K562 (cell line): Measurements from ENCODE around the gene DUSP9. TPM values are rescaled to one million over a fixed set of nuclear protein-coding genes. Genes with fewer than 3 reads are reported as not detected.

ENCODE experiments used
- ATAC-seq: fragments of 200-7000 bp; cut with Tn5 transposase; 3 replicates; pipeline ENCODE4 v1.9.1; 2020; ENCODE audit warnings: moderate library complexity
- BruUV-seq: library from RNA; stranded (reverse); fragments of 400-500 nt; replicated peaks from 2 replicates; lab custom pipeline; 2021; lab: Mats Ljungman, UMichigan
- CTCF ChIA-PET: fragments of 300-600 bp; formaldehyde crosslinking; extraction: SDS; loops from one replicate; lab custom pipeline; 2021; ENCODE audit warnings: low intra/inter-chr PET ratio; lab: Yijun Ruan, JAX
- POLR2A ChIA-PET: fragments of 300-600, 350-650 bp; sonication (Branson Sonifier 250); formaldehyde crosslinking; extraction: SDS; loops from one replicate; lab custom pipeline; 2021; ENCODE audit warnings: antibody characterized with exemption, inconsistent platforms; lab: Yijun Ruan, JAX
- DNase-seq, 4 experiments: peaks; one replicate each; pipeline versions ENCODE4 v3.0.0 to v3.0.0-alpha.2; 2011 to 2018; ENCODE audit warnings: low spot score in 3 of 4, mixed read lengths in 3 of 4; ENCODE audit errors: extremely low read depth in 1 of 4
- FAIRE-seq: peaks from 2 replicates; lab custom pipeline; 2011; peaks lifted over from hg19 to GRCh38; lab: Jason Lieb, UNC
- H2AFZ ChIP-seq: 2 replicates; pipeline ENCODE4 v1.6.0; 2011; ENCODE audit warnings: low read depth, low read length, control low read depth, inconsistent platforms
- H3K27ac ChIP-seq: fragments of 200-600 bp; 3 replicates; pipeline ENCODE4 v1.8.0; 2011; ENCODE audit warnings: low read depth, mild to moderate bottlenecking, control low read depth, inconsistent platforms, low read length, moderate library complexity, mixed read lengths; ENCODE audit errors: extremely low read depth
- H3K27me3 ChIP-seq, 2 experiments: fragments of 300-600 bp in 1 of 2; 2 replicates in 1 of 2; 3 replicates in 1 of 2; pipeline versions ENCODE4 v1.6.0 to v1.8.0; 2011; ENCODE audit warnings: inconsistent platforms in 2 of 2, low read length in 2 of 2, mild to moderate bottlenecking in 1 of 2, mixed read lengths in 1 of 2, moderate library complexity in 1 of 2; ENCODE audit not compliant: control insufficient read depth in 2 of 2, insufficient read depth in 2 of 2
- H3K36me3 ChIP-seq: fragments of 300-600 bp; 3 replicates; pipeline ENCODE4 v1.8.0; 2011; ENCODE audit warnings: mild to moderate bottlenecking, low read length, inconsistent platforms; ENCODE audit not compliant: control insufficient read depth, insufficient read depth
- H3K4me1 ChIP-seq, 2 experiments: fragments of 200-600 bp in 1 of 2; replicated peaks in 1 of 2; 2 replicates in 1 of 2; 3 replicates in 1 of 2; pipeline versions ENCODE4 v1.5.1 to v1.8.0; 2011; ENCODE audit warnings: inconsistent platforms in 2 of 2, low read length in 2 of 2, mild to moderate bottlenecking in 1 of 2, mixed read lengths in 1 of 2, moderate library complexity in 1 of 2; ENCODE audit not compliant: control insufficient read depth in 2 of 2, insufficient read depth in 2 of 2
- H3K4me2 ChIP-seq: 2 replicates; pipeline ENCODE4 v1.6.1; 2011; ENCODE audit warnings: low read length, control low read depth, inconsistent platforms, mixed read lengths; ENCODE audit not compliant: insufficient read depth
- H3K4me3 ChIP-seq: fragments of 200-600 bp; sonication (generic), shearing (Covaris generic); 2 replicates; pipeline ENCODE4 v1.5.1; 2016; ENCODE audit warnings: control low read depth, inconsistent platforms
- H3K79me2 ChIP-seq: fragments of 200-600 bp; 3 replicates; pipeline ENCODE4 v1.8.0; 2011; ENCODE audit warnings: low read length, inconsistent platforms; ENCODE audit not compliant: control insufficient read depth, insufficient read depth
- H3K9ac ChIP-seq, 2 experiments: 2 replicates each; pipeline versions ENCODE4 v1.6.0 to v1.6.1; 2011; ENCODE audit warnings: low read depth in 2 of 2, low read length in 2 of 2, control low read depth in 1 of 2, inconsistent platforms in 1 of 2, mild to moderate bottlenecking in 1 of 2, mixed read lengths in 1 of 2; ENCODE audit not compliant: insufficient read depth in 1 of 2
- H3K9me1 ChIP-seq: one replicate; pipeline ENCODE4 v1.6.0; 2011; ENCODE audit warnings: inconsistent platforms, mild to moderate bottlenecking, low read length, moderate library complexity; ENCODE audit not compliant: control insufficient read depth, insufficient read depth
- H3K9me3 ChIP-seq: replicated peaks from 2 replicates; pipeline ENCODE4 v1.5.1; 2011; ENCODE audit warnings: low read depth, low read length, inconsistent platforms; ENCODE audit not compliant: control insufficient read depth, insufficient read depth
- H4K20me1 ChIP-seq: replicated peaks from 2 replicates; pipeline ENCODE4 v1.6.1; 2011; ENCODE audit warnings: low read length, inconsistent platforms, mixed read lengths; ENCODE audit not compliant: control insufficient read depth, insufficient read depth
- HMGN3 ChIP-seq: IDR thresholded peaks from 2 replicates; pipeline ENCODE4 v1.6.1; 2011; ENCODE audit warnings: borderline replicate concordance, low read depth, mild to moderate bottlenecking, mixed read lengths, low read length; ENCODE audit not compliant: insufficient read length; ENCODE audit errors: extremely low read depth
- KAT2B ChIP-seq: IDR thresholded peaks from one replicate; pipeline ENCODE4 v1.6.1; 2012; ENCODE audit warnings: low read depth, mild to moderate bottlenecking, control low read depth, inconsistent platforms, low read length, moderate library complexity
- MYBL2 ChIP-seq, 2 experiments: fragments of 450-650 bp in 1 of 2; sonication (generic) in 1 of 2; formaldehyde crosslinking in 1 of 2; IDR thresholded peaks; 2 replicates each; pipeline versions ENCODE4 v1.6.1 to v1.8.1; 2017 to 2022; ENCODE audit warnings: borderline replicate concordance in 1 of 2, inconsistent platforms in 1 of 2, low read depth in 1 of 2, mild to moderate bottlenecking in 1 of 2, missing genetic modification reagents in 1 of 2, moderate library complexity in 1 of 2
- NBN ChIP-seq: fragments of 450-650 bp; IDR thresholded peaks from 2 replicates; pipeline ENCODE4 v1.6.1; 2016; ENCODE audit warnings: low read depth, mild to moderate bottlenecking
- PYGO2 ChIP-seq: fragments of 450-650 bp; IDR thresholded peaks from 2 replicates; pipeline ENCODE4 v1.6.1; 2016; ENCODE audit warnings: mild to moderate bottlenecking, missing genetic modification characterization, moderate library complexity, missing compliant biosample characterization
- RBM25 ChIP-seq: fragments of 200-400 bp; formaldehyde crosslinking; IDR thresholded peaks from 2 replicates; pipeline ENCODE4 v1.6.1; 2018; ENCODE audit warnings: low read length, low read depth, moderate library complexity; ENCODE audit not compliant: severe bottlenecking
- SMARCB1 ChIP-seq: IDR thresholded peaks from 2 replicates; pipeline ENCODE4 v1.6.1; 2011; ENCODE audit warnings: improper control_type of control experiment, low read depth; ENCODE audit not compliant: insufficient read length
- TFAP4 ChIP-seq: sonication (generic); formaldehyde crosslinking; IDR thresholded peaks from 2 replicates; pipeline ENCODE4 v1.8.0; 2022; ENCODE audit warnings: missing genetic modification reagents, mild to moderate bottlenecking, moderate library complexity, borderline replicate concordance
- TOE1 ChIP-seq, 2 experiments: fragments of 450-650 bp in 1 of 2; sonication (generic) in 1 of 2; formaldehyde crosslinking in 1 of 2; IDR thresholded peaks; 2 replicates each; pipeline versions ENCODE4 v1.7.1 to v1.8.0; 2016 to 2022; ENCODE audit warnings: borderline replicate concordance in 2 of 2, mild to moderate bottlenecking in 2 of 2, antibody characterized with exemption in 1 of 2, inconsistent platforms in 1 of 2, low read depth in 1 of 2, missing genetic modification reagents in 1 of 2, moderate library complexity in 1 of 2
- U2AF1 ChIP-seq: fragments of 200-400 bp; formaldehyde crosslinking; optimal IDR thresholded peaks from 2 replicates; pipeline ENCODE3; 2017; ENCODE audit warnings: mild to moderate bottlenecking, low read depth, low read length, moderate library complexity
- ZNF280A ChIP-seq: fragments of 450-650 bp; IDR thresholded peaks from 2 replicates; pipeline ENCODE4 v1.6.1; 2018; ENCODE audit warnings: mild to moderate bottlenecking, low read depth; ENCODE audit not compliant: partially characterized antibody
- ZNF41 ChIP-seq: fragments of 250-450 bp; sonication (Bioruptor Pico); conservative IDR thresholded peaks from 2 replicates; pipeline ENCODE4 v1.4.0; 2020; ENCODE audit warnings: mild to moderate bottlenecking
- WGBS: fragments of 100-300 bp; shearing (Covaris generic); methylation state at CpG from one replicate; pipeline ENCODE4 v1.1.6; 2016; ENCODE audit warnings: low coverage, mixed read lengths; ENCODE audit not compliant: insufficient coverage; ENCODE audit errors: missing lambda C conversion rate; 5-methylcytosine and 5-hydroxymethylcytosine counted together
- in situ Hi-C: fragments of 300-500 bp; cut with MboI; formaldehyde crosslinking; loops from 4 replicates; pipeline ENCODE4 v1.15.0; 2018; ENCODE audit warnings: inconsistent platforms, mixed read lengths
- intact Hi-C: fragments of 100-400 bp; cut with micrococcal nuclease; formaldehyde crosslinking; loops from 2 replicates; pipeline ENCODE4 v1.14.2; 2022
- polyA plus RNA-seq, 8 experiments: library from polyadenylated mRNA; depleted of rRNA in 4 of 8; stranded (reverse) in 5 of 8; unstranded in 3 of 8; fragments of >200 nt; fragmentation: Nextera tagmentation in 2 of 8; fragmentation: Illumina TruSeq in 1 of 8; extraction: Ambion mirVana in 2 of 8; extraction: Trizol in 1 of 8; gene quantifications; 2 replicates each; pipeline versions ENCODE4 v1.2.1 to v1.2.3, GENCODE V29; 2011 to 2014; ENCODE audit warnings: inconsistent platforms in 1 of 8, missing spikeins in 1 of 8
- total RNA-seq, 7 experiments: library from RNA; depleted of rRNA in 6 of 7; stranded (reverse); fragments of >200 nt in 6 of 7; fragmentation: Illumina TruSeq in 2 of 7; extraction: Trizol in 2 of 7; gene quantifications; 2 replicates each; pipeline versions ENCODE4 v1.2.1 to v1.2.3, GENCODE V29; 2011 to 2021; ENCODE audit warnings: low replicate concordance in 1 of 7

DUSP9 gene
- total and polyA plus RNA-seq, 9 of the 15 experiments (the other 6 are each of a cell fraction or from before 2014, with no cell fraction given): 0.11 to 14.1 (median 5.5) TPM

- Histone ChIP-seq H3K27ac (peak within 1 kb of the TSS; percentile 48), H3K9me3 (no peaks in the 10 kb centered on the region), H2AFZ (peak within 1 kb of the TSS; percentile 66), H3K9me1 (no peaks in the 10 kb centered on the region), H3K79me2 (no peaks in the 10 kb centered on the region; the same call in 2 of the 3 replicates), H3K36me3 (no peaks in the 10 kb centered on the region), H3K4me3 (no peak within 1 kb of the TSS; the same call in 1 of the 2 replicates), H4K20me1 (no peaks in the 10 kb centered on the region), H3K4me1 (peaks cover 25 to 53% of the 10 kb centered on the region in 2 experiments), H3K27me3 (no peaks in the 10 kb centered on the region), H3K4me2 (peak within 1 kb of the TSS; percentile 69)
- DNase-seq (peak in 1 of 4 experiments; percentile 2), FAIRE-seq (no peak), ATAC-seq (no peak)
- in situ Hi-C loops: no loop called here
- CTCF ChIA-PET: no interaction called here
- WGBS: 88% methylated on average over 3 of the region's 98 CpGs
- BruUV-seq: no TSS peak
- POLR2A ChIA-PET: interaction anchor here (0.6 to 0.7 kb wide), 3 partner anchors 189 to 874 kb away, joined by 3 to 5 read pairs (median 3); partner anchors contain the start of gene IKBKG
- intact Hi-C loops: no loop called here
- TF ChIP-seq TFAP4 (CRISPR knock-in tag): no peak
- no peak for TF ChIP-seq NBN
- no peak for TF ChIP-seq ZNF41
- peak; percentile 1 for TF ChIP-seq HMGN3
- no peak for TF ChIP-seq SMARCB1
- TF ChIP-seq ZNF280A: no peak
- TF ChIP-seq MYBL2 (IDR thresholded peaks at IDR 0.05; ENCODE audit: low read depth): no peak
- no peak for TF ChIP-seq MYBL2 (CRISPR knock-in tag; IDR thresholded peaks at IDR 0.05; ENCODE audit: borderline replicate concordance)
- no peak for TF ChIP-seq U2AF1
- TF ChIP-seq TOE1 (IDR thresholded peaks at IDR 0.05; ENCODE audit: borderline replicate concordance): no peak
- TF ChIP-seq TOE1 (CRISPR knock-in tag; IDR thresholded peaks at IDR 0.05; ENCODE audit: borderline replicate concordance, low read depth): no peak
- TF ChIP-seq RBM25: peak; percentile 76
- TF ChIP-seq KAT2B: no peak
- TF ChIP-seq PYGO2: no peak
- TF ChIP-seq, all 486 proteins: peak for 2
- H3K9ac ChIP-seq: peak within 1 kb of the TSS in 1 of 2 experiments; percentile 71; a peak in 2 of 4 replicates
These were observed 26.6 kb downstream of the DUSP9 start, which contains the start of gene PNCK for GRCh38 chrX:153673428-153674218. TSS of gene PNCK (minus strand) at chrX:153673813. CDS start at chrX:153673076, 737 bp downstream.
